Gastroesophageal sphincter (tissue), 3 donors: ENCODE results near the gene PTPRD.

Experiments
- CTCF ChIP-seq, 4 experiments: fragments of 200-600 bp in 2 of 4; fragments of 450-650 bp in 2 of 4; sonication (generic) in 1 of 4; IDR thresholded peaks; one replicate each; pipeline ENCODE4 v1.5.1; 2017 to 2019; ENCODE audit warnings: antibody characterized with exemption in 4 of 4, mild to moderate bottlenecking in 2 of 4, moderate library complexity in 2 of 4
- EP300 ChIP-seq: sonication (generic); formaldehyde crosslinking; IDR thresholded peaks from one replicate; pipeline ENCODE4 v1.6.1; 2017; ENCODE audit warnings: antibody characterized with exemption, mild to moderate bottlenecking
- POLR2A ChIP-seq, 2 donors: fragments of 450-650 bp; IDR thresholded peaks; one replicate each; pipeline ENCODE4 v1.6.1; 2017; ENCODE audit warnings: antibody characterized with exemption in 2 of 2, mild to moderate bottlenecking in 2 of 2, moderate library complexity in 1 of 2
- POLR2AphosphoS5 ChIP-seq: sonication (generic); formaldehyde crosslinking; IDR thresholded peaks from one replicate; pipeline ENCODE4 v1.6.1; 2017; ENCODE audit warnings: antibody characterized with exemption

GRCh38 chr9:8857926-8858595 is 1754.7 kb downstream of the PTPRD start:
- TF ChIP-seq CTCF (IDR thresholded peaks at IDR 0.05) = no peak
- TF ChIP-seq POLR2A (IDR thresholded peaks at IDR 0.05) = no peak
- TF ChIP-seq EP300 = no peak
- no peak for TF ChIP-seq POLR2AphosphoS5
